Heart left ventricle (tissue), 16 donors: ENCODE results near the gene SLC19A2. TPM values are rescaled to one million over a fixed set of nuclear protein-coding genes. Genes with fewer than 3 reads are reported as not detected.

ENCODE experiments used
- ATAC-seq, 4 donors: fragments of 200-7000 bp; cut with Tn5 transposase; one replicate each; pipeline ENCODE4 v1.9.1; 2020 to 2022; ENCODE audit warnings: moderate library complexity in 4 of 4, mild to moderate bottlenecking in 3 of 4, moderate number of reproducible peaks in 1 of 4
- DNase-seq, 5 donors: peaks; one replicate each; pipeline ENCODE4 v3.0.0-alpha.2; 2020
- H3K27ac ChIP-seq, 12 donors: fragments of 200-600 bp; sonication (generic) in 4 of 12; one replicate each; pipeline versions ENCODE4 v1.5.0 to v1.8.0; 2016 to 2022; ENCODE audit warnings: mild to moderate bottlenecking in 2 of 12
- H3K27me3 ChIP-seq, 9 donors: fragments of 200-600 bp; sonication (generic) in 2 of 9; one replicate each; pipeline versions ENCODE4 v1.5.1 to v1.8.0; 2016 to 2022; ENCODE audit warnings: mild to moderate bottlenecking in 3 of 9
- H3K36me3 ChIP-seq, 9 donors: fragments of 200-600 bp; sonication (generic) in 2 of 9; one replicate each; pipeline versions ENCODE4 v1.5.0 to v1.8.0; 2018 to 2022; ENCODE audit warnings: mild to moderate bottlenecking in 2 of 9
- H3K4me1 ChIP-seq, 12 donors: fragments of 200-600 bp; sonication (generic) in 4 of 12; one replicate each; pipeline versions ENCODE4 v1.5.0 to v1.8.0; 2016 to 2022; ENCODE audit warnings: mild to moderate bottlenecking in 3 of 12
- H3K4me3 ChIP-seq, 12 donors: fragments of 200-600 bp; sonication (generic) in 4 of 12; one replicate each; pipeline versions ENCODE4 v1.5.0 to v1.8.0; 2017 to 2022; ENCODE audit warnings: mild to moderate bottlenecking in 9 of 12, moderate library complexity in 4 of 12
- H3K9me3 ChIP-seq, 12 donors: fragments of 200-600 bp; sonication (generic) in 4 of 12; one replicate each; pipeline versions ENCODE4 v1.5.0 to v1.8.0; 2016 to 2022; ENCODE audit warnings: mild to moderate bottlenecking in 1 of 12
- CTCF ChIP-seq, 12 donors: fragments of 200-600 bp; sonication (generic) in 4 of 12; IDR thresholded peaks; one replicate each; pipeline versions ENCODE4 v1.5.0 to v1.8.0; 2018 to 2022; ENCODE audit warnings: antibody characterized with exemption in 12 of 12, mild to moderate bottlenecking in 5 of 12
- POLR2A ChIP-seq, 2 donors: fragments of 450-650 bp; IDR thresholded peaks; one replicate each; pipeline ENCODE4 v1.6.1; 2017; ENCODE audit warnings: antibody characterized with exemption in 2 of 2, mild to moderate bottlenecking in 2 of 2, moderate library complexity in 2 of 2
- WGBS, 4 donors: extraction: QIAGEN DNeasy Blood & Tissue Kit in 2 of 4; methylation state at CpG; one replicate each; pipeline versions ENCODE4 v1.1.5 to v1.1.7; 2013 to 2018; 5-methylcytosine and 5-hydroxymethylcytosine counted together
- intact Hi-C, 10 donors: fragments of 100-400 bp; cut with DNase I; formaldehyde crosslinking; loops; one replicate each; pipeline versions ENCODE4 v1.11.1 to v1.14.2; 2022
- polyA plus RNA-seq, 2 donors: library from polyadenylated mRNA; stranded (reverse); fragments of 200-250 nt; gene quantifications; one replicate each; pipeline ENCODE4 v1.2.3, GENCODE V29; 2013
- total RNA-seq, 9 donors: library from RNA; depleted of rRNA in 2 of 9; stranded (reverse); fragments of >200 nt in 2 of 9; fragmentation: NEBNext Ultra II Directional in 3 of 9; extraction: Animal tissue kit (Norgen Biotek cat#: 25700) in 3 of 9; gene quantifications; one replicate each; pipeline versions ENCODE4 v1.1.0 to v1.2.4, GENCODE V29; 2016 to 2023
- donor health status: ischemic (EF 13 %, LVEDD 7.1; RV severe dilation, severe dysfunction).
- donor health status: healthy with polysubstance abuse.
- donor health status: DM: no; HTN: yes; CAD: no.
- donor health status: DM: no; HTN: no; CAD: no.
- donor health status: ischemic (EF 25% LVEDD 6.9; RV normal size, moderate dysfunction).
- donor health status: ischemic (EF 25% LVEDD 5.7; RV mildly dilated, moderate dysfunction).
- donor health status: healthy.
- donor health status: DM: yes; HTN: yes; CAD: no.
- donor health status: ischemic (EF 35%, LVEDD 5.7; RV mildly dilated, moderate dysfunction).
- donor health status: nonischemic (EF 11% LVEDD 7.7; RV severe dilation, severe dysfunction).
- donor health status: DM: yes; HTN: yes; CAD: no.
- donor health status: PGD.
- donor health status: ischemic (EF 29% LVEDD 5.4; RV normal size, mild dysfunction).
- donor health status: nonischemic (EF 23%, LVEDD 6.1; RV moderate dilation, normal function).

The SLC19A2 gene
- total and polyA plus RNA-seq, 11 donors = 8.2 to 67.2 (median 14.3) TPM

GRCh38 chr1:169426174-169426705, 59.5 kb downstream of the SLC19A2 start:
- intact Hi-C loops = no loop called here
- H3K27me3 ChIP-seq = peaks cover 0 to 9% (median 0%) of the 10 kb centered on the region in 9 donors
- H3K27ac ChIP-seq = no peak overlapping the region
- TF ChIP-seq CTCF (IDR thresholded peaks at IDR 0.05) = no peak
- no peak for TF ChIP-seq POLR2A (IDR thresholded peaks at IDR 0.05)
- ATAC-seq (no peak), DNase-seq (no peak)
- peak overlapping the region in 7 of 12 donors; percentile 49 to 73 (median 57) for H3K4me3 ChIP-seq
- 37 to 50% (median 47%) methylated on average over 6 of the region's 6 CpGs for WGBS, 4 donors
- H3K4me1 ChIP-seq = peaks cover 0 to 13% (median 0%) of the 10 kb centered on the region in 12 donors
- no peaks in the 10 kb centered on the region for H3K36me3 ChIP-seq
- H3K9me3 ChIP-seq = no peaks in the 10 kb centered on the region

- H3K27ac ChIP-seq = no peak overlapping the region
- TF ChIP-seq POLR2A (IDR thresholded peaks at IDR 0.05) = no peak
- no peak for TF ChIP-seq CTCF (IDR thresholded peaks at IDR 0.05)
- no peaks in the 10 kb centered on the region for H3K9me3 ChIP-seq
- no peak for ATAC-seq
- H3K4me1 ChIP-seq = peaks cover 0 to 1% (median 0%) of the 10 kb centered on the region in 12 donors
- intact Hi-C loops = no loop called here
- WGBS, 4 donors = 66 to 75% (median 67%) methylated on average over 5 of the region's 5 CpGs
- no peak overlapping the region for H3K4me3 ChIP-seq
- no peak for DNase-seq
- peaks cover 0 to 3% (median 0%) of the 10 kb centered on the region in 9 donors for H3K27me3 ChIP-seq
- no peaks in the 10 kb centered on the region for H3K36me3 ChIP-seq
These were observed 64.4 kb downstream of the SLC19A2 start for GRCh38 chr1:169421309-169421708.

- no peaks in the 10 kb centered on the region for H3K27me3 ChIP-seq
- TF ChIP-seq POLR2A (IDR thresholded peaks at IDR 0.05) (no peak), CTCF (IDR thresholded peaks at IDR 0.05) (no peak)
- H3K27ac ChIP-seq = no peak overlapping the region
- DNase-seq (no peak), ATAC-seq (no peak)
- no peaks in the 10 kb centered on the region for H3K36me3 ChIP-seq
- 90 to 97% (median 91%) methylated on average over 2 of the region's 2 CpGs for WGBS, 4 donors
- no peaks in the 10 kb centered on the region for H3K4me1 ChIP-seq
- H3K9me3 ChIP-seq = peaks cover 0 to 35% (median 9%) of the 10 kb centered on the region in 12 donors
- intact Hi-C loops = no loop called here
- H3K4me3 ChIP-seq = no peak overlapping the region
These were observed 70.8 kb downstream of the SLC19A2 start for GRCh38 chr1:169414952-169415351.

Other genes with a start within 250 kb of the SLC19A2 start
- 10 to 100 TPM in 4 of 9 donors, 1 to 10 TPM in 5; 6.9 to 14.9 (median 8.4) TPM for gene NME7, start 118.1 kb downstream of the SLC19A2 start, total RNA-seq
- 10 to 100 TPM in 1 of 2 donors, 1 to 10 TPM in 1; 3.1 to 25.2 TPM for gene NME7, start 118.1 kb downstream of the SLC19A2 start, polyA plus RNA-seq
- 10 to 100 TPM; 16.5 to 31.3 (median 23.6) TPM for gene BLZF1, start 117.7 kb downstream of the SLC19A2 start, total RNA-seq
- gene BLZF1, start 117.7 kb downstream of the SLC19A2 start, polyA plus RNA-seq = 10 to 100 TPM in 1 of 2 donors, 1 to 10 TPM in 1; 7.5 to 18.0 TPM
- gene CCDC181, start 58.5 kb downstream of the SLC19A2 start, total RNA-seq = 1 to 10 TPM in 5 of 9 donors, under 1 TPM in 4; 0.24 to 1.5 (median 1.2) TPM
- gene CCDC181, start 58.5 kb downstream of the SLC19A2 start, polyA plus RNA-seq = 1 to 10 TPM in 1 of 2 donors, under 1 TPM in 1; 0.42 to 1.8 TPM
- 10 to 100 TPM in 6 of 9 donors, 1 to 10 TPM in 2, under 1 TPM in 1; 0.93 to 43.3 (median 18.0) TPM for gene F5, start 100.5 kb upstream of the SLC19A2 start, total RNA-seq
- gene F5, start 100.5 kb upstream of the SLC19A2 start, polyA plus RNA-seq = 10 to 100 TPM in 1 of 2 donors, 1 to 10 TPM in 1; 2.3 to 36.9 TPM
- gene SELP, start 144.2 kb upstream of the SLC19A2 start, total RNA-seq = 1 to 10 TPM; 1.1 to 9.7 (median 5.3) TPM
- 1 to 10 TPM; 2.2 to 2.3 TPM for gene SELP, start 144.2 kb upstream of the SLC19A2 start, polyA plus RNA-seq
- 10 to 100 TPM in 1 of 9 donors, 1 to 10 TPM in 8; 1.3 to 10.6 (median 2.4) TPM for gene SELL, start 225.7 kb upstream of the SLC19A2 start, total RNA-seq
- 1 to 10 TPM in 1 of 2 donors, under 1 TPM in 1; 0.34 to 1.6 TPM for gene SELL, start 225.7 kb upstream of the SLC19A2 start, polyA plus RNA-seq
- gene SELE, start 248.1 kb upstream of the SLC19A2 start, total RNA-seq = 10 to 100 TPM in 2 of 9 donors, 1 to 10 TPM in 4, under 1 TPM in 3; 0.63 to 21.5 (median 2.2) TPM
- gene SELE, start 248.1 kb upstream of the SLC19A2 start, polyA plus RNA-seq = 1 to 10 TPM; 2.4 to 3.3 TPM